ENCODE results near the gene DLX4.

The DLX4 gene, protein sequence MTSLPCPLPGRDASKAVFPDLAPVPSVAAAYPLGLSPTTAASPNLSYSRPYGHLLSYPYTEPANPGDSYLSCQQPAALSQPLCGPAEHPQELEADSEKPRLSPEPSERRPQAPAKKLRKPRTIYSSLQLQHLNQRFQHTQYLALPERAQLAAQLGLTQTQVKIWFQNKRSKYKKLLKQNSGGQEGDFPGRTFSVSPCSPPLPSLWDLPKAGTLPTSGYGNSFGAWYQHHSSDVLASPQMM

DNA sequence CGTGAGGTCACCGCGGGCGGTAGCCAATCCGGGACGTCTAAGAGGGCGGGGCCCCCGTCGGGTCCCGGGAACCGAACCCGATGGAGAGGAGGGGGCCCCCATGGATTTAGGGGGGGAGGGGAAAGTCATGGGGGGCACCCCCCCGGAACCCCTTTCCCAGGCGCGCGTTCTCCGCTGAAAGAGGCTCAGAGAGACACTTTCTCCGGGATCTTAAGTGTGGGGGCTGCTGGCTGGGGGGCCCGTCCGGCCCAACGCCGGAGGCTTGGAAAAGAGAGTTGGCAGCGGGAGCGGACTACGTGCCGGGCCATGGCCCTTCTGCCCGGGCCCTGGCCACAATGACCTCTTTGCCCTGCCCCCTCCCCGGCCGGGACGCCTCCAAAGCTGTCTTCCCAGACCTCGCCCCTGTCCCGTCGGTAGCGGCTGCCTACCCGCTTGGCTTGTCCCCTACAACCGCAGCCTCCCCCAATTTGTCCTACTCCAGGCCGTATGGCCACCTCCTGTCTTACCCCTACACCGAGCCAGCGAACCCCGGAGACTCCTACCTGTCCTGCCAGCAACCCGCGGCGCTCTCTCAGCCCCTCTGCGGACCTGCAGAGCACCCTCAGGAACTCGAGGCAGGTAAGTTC, at the start of gene DLX4:
TSS of gene DLX4 (plus strand) at position 57 of the 626 bp plus-strand sequence. CDS start at position 336, 279 bp downstream.
- DNase-seq: peak in 1 of 51 donors; percentile 7

DNA sequence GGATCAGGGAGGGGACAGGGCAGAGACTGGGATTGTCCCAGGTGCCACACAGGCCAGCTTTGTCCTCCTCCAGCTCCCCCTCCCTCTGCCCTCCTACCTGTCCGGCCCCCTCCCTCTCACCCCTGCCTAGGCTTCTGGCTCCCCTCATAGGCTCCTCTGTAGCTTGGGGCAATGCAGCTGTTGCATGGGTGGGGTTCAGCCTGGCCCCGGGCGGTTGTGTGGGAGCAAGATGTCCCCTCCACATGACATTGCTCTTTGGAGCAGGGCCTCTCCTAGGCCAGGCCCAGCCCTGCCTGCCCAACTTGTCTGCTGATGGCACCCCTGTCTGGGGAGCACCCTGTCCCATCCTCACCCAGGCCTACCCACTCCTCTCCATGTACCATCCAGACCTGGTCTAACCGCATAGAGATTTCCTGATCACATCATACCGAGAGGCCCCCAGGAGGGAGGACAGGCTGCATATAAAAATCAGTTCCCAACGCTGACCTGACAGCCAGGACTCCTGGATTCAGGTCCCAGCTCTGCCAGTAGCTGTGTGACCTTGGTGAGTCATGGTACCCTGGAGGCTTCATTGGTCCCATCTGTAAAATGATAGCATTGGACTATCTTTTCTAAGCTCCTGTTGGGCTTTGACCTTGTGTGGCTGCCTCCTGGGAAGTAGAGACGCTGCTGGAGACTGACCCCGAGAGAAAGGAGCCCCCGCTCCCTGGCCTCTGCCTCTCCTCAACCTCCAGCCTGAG, 48.8 kb upstream of the DLX4 start:
- no peak for DNase-seq

DNA sequence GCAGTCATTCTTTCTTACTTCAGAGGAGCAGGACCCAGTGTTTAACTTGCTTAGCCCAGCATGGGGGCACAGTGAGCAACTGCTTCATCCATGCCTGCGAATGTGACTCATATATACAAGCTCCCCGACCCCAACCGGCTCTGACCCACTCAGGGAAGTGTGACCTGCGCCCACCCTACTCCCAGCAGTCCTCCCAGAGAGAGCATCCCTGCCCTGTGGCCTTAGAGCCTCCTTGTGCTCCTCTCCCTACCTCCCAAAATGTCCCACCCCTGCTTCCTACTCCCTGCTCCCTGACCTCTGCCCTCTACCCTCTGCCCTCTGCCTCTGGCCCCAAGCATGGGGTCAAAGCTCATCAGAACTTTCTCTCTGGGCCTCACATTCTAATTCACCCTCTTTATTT, 46.9 kb upstream of the DLX4 start:
- no peak for DNase-seq

DNA sequence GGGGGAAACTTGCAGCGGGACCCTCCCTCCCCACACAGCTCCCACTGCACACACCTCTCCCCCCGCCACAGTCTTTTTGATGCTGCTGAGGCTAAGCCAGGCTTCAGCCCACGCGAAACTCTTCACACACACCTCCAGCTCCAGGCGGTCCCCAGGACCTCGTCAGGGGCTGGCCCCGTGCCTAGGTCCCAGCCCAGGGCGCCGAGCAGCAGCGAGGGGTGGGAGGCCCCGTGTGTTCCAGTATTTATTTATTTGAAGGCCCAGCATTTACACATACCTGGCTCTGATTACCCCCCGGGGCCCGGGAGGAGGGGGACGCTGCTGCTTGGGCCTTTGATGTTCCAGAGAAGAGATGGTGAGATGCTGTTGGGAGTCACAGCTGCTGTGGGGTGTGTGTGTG, 44.9 kb upstream of the DLX4 start:
- DNase-seq: no peak

DNA sequence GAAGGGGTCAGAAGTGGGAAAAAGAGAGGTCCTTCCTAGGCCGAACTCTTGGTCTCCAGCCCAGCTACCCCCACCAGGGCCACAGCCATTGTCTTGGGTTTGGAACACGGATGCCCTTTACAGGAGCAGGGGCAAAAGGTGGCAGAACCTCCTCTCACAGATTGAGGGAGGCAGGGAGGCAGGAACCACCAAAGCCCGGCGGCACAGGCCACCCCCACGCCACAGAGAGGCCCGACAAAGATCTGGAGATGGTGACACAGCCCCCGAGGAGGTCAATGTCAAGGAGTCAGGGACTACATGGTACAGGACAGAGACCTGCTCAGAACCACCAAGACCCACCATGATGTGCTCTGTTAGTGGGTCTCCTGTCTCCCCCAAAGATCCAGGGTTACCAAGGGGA, 44.4 kb upstream of the DLX4 start:
- DNase-seq: no peak

DNA sequence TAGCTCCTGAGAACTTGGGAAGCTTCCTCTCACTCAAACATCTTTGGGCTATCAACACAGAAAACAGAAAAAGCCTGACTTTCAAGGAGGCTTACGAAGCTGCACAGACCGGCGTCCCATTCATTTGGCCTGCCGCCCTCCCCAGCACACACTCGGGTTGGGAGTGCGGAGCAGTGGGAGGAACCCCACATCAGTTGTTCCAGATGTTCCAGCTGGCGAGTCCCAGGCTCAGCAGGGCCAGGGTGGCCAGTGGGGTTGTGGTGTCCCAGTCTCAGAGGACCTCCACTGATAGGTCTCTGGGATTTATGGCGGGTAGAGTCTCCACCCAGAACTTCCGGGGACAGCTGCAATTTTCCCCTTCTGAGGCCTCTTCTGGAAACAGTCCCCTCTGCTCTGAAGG, 43.1 kb upstream of the DLX4 start:
- DNase-seq: no peak

DNA sequence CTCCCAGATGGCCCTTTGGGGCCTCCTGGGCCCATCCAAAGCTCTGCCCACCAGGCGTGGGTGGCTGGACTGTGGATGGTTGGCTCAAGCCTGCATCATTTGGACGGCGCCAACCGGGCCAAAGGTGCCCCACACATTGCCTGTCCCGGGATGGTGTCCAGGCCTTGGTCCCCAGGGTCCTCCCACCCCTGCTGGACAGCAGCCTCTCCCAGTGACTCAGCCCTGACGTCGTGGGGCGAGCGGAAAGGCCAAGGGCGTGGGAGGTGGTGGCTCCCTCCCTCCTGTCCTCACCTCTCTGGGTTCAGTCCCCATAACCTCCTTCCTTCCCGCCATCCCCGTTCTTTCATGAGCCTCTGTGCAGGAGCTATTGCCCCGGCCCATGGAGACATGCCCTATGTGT, 42.1 kb upstream of the DLX4 start:
- DNase-seq: no peak

DNA sequence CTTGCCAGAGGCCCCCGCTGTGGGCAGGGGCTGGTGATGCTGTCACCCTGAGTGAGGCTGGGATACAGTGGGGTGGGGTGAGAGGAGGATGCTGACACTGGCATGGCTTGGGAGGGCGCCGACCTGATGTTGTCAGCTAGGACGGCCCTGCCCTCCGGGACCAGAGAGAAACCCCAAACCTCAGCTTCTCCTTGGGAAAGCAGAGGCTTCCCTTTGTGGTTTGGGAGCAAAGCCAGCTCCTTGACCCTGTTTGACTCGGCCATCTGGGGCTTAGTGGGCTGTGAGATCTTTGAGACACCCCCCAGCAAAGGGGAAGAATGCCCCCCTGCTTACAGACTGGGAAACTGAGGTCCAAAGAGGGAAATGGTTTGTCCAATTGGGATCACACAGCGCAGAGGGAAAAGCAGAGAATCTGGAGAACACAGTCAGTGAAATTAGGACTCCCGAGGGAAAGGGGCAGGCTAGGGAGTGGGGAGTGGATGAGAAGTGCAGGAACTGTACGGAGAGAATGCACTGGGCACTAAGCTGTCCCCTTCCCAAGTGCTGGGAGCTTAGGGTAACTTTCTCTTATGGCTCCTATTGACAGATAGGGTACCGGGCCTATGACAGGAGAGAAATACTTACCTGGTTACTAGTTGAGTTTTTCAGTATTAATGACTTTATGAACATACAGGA, 40.7 kb upstream of the DLX4 start:
- DNase-seq: no peak

DNA sequence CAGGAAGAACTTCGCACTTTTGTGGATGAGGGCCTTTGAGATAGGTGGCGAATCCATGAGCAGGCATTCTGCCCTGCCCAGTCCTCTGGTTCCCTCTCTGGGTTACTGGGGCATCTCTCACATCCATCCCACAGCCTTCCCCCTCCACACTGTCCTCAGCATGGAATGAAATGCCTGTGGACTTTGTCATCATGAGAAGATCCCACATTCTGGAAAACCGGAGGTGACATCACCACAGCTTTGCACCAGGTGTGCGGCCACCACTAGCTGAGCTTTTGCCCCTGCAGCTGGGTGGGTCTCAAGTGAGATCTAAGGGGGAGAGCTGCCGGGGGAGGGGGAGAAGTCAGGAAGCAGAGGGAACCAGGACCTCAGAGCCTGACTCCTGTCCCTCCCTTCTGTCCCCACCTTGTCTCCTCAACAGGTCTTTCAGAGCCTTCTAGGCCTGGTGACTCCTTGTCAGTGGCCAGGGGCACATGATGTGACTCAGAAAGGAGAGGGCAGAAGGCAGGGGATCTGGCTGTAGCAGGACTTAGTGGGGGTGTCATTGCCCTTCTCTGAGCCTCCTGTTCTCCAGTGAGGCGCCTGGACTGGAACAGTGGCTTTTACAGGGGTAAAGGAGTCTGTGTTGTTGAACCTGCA, 40.0 kb upstream of the DLX4 start:
- no peak for DNase-seq

DNA sequence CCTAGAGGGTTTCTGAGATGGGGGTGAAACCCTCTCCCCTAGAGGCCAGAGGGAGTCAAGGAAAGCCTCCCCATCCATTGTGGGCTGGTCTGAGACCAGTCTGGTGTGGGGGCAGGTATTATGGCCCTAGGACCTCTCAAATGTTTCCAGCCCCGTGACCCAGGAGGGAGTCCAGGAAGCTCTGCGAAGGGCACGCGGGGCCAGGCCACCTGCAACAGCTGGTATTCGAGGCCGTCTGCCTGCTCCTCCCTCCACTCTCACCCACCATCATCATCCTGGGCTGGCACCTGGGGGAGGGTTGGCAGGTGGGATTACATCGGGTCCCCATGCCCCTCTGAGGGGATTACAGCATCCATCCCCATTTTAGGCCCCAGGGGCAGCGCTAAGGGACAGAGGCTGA, 38.1 kb upstream of the DLX4 start:
- no peak for DNase-seq

DNA sequence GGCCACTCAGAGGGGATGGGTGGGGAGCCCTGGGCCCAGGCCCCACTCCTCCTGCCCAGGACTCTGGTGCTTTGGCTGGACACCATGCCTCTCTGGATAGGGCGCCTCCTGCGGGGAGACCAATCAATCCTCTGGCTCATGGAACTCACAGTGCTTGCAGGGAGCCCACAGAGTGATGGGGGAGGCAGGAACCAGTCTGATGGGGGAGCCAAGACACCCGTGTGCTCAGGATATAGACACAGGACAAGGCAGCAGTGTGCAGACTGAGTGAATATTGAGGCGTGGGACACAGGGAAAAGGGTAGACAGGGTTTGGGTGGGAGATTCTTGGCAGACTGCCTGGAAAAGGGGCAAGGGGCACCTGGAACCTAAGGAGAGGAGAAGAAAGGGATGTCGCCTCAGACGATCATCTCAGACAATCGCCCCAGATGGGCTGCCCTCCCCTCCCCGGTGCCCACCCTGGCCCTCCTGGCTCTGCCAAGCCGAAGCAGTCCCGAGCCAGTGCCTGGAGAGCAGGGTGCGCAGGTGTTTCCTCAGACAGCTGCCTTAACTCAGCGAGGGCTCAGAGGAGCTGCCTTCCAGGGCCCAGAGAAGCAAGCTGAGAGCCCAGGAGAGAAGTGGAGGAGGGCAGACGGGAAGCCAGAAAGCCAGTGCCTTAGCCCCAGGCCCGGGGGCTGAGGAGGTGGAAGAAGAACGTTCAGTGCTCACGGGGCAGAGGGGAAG, 37.4 kb upstream of the DLX4 start:
- DNase-seq: no peak

DNA sequence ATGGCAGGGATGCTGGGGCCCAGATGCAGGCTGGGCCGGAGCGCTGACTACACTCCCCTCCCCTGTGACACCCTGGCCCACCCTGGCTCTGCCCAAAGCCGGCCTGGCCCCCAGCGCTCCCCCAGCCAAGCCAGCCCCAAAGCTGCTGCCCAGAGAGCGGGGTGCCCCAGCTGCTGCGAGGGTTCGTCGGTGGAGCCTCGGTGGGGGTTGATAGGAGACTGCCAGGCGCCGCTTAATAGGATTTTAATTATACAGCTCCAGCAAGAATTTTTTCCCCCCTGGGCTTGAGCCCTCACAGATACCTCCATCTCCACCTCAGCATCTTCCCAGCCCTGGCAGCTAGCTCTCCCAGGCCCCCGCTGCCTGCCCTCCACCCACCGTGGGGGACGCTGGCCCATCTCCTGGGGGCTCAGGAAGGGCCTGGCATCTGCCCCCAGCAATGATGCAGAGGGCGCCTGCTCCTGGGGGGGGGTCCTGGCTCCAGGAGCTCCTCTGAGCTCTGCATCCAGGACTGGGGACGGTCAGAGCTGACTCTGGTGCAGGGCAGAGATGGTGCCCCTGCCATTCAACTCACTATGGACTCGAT, 36.8 kb upstream of the DLX4 start:
- no peak for DNase-seq

DNA sequence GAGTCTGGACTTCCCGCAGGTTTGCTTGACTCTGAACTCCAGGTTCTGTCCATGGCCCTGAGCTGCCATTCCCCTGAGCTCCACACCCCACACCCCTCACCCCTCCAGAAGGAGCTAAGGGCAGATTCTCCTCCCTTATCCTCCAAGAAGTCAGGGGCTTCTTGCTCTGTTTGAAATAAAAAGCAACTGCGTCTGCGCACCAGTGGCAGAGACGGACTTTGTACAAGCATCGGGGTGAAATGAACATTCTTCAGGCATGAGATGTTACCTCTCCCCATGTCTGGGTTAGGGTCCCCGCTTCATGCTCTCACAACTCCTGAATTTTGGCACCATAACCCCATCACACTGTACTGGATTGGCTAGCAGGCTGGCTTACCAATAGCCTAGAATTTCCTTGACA, 36.1 kb upstream of the DLX4 start:
- no peak for DNase-seq

DNA sequence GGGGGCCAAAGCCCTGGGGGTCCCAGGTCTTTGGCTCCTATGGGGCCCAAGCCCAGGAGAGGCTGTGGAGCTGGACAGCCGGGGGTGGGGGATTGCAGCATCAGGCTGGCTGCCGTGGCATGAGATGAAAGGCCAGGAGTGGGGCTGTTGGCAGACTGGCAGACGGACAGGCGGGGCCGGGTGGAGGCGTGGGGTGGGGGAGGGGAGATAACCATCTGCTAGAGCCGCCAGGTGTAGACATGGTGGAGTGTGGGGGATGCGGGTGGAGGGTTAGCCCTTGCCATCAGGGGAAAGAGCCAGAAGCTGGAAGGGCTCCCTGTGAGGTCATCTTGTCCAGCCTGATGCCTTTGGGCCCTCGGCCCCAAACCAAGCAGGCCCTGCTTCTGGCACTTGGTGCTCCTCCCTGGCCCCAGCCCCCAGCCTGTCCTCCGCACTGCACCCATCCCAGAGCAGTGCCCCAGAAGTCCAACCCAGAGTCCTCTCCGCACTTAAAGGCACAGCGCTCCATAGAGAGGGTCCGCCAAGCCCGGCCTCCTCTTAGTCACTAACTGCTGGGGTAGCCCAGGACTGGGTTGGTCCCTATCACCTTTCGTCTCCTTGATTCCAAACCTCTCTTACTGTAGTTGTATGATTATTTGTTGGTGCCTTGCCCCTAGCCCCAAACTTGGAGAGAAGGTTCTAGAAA, 33.3 kb upstream of the DLX4 start:
- no peak for DNase-seq

DNA sequence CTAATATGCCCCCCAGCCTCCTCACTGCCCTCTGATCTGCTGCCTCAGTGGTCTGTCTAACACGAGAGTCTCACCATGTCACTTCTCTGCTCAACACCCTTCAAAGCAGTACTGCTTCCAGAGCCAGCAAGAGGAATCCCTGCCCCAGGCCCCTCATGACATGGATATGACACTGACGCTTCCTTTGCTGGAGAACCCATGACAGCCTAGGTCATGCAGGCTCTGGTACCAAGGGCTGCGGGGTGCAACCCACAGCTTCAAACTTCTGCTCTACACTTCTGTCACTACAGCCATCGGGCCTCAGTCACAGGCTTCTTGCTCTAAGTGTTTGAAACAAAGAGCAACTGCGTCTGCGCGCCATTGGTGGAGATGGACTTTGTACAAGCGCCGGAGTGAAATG, 32.6 kb upstream of the DLX4 start:
- no peak for DNase-seq

DNA sequence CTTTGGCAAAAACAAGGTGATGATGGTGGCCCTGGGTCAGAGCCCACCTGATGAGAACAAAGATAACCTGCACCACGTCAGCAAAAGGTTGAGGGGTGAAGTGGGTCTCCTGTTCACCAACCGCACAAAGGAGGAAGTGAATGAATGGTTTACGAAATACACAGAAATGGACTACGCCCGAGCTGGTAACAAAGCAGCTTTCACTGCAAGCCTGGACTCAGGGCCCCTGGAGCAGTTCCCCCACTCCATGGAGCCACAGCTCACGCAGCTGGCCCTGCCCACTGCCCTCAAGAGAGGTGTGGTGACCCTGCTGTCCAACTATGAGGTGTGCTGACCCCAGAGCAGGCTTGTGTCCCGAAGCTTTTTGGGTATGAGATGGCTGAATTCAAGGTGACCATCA, 29.7 kb upstream of the DLX4 start:
- no peak for DNase-seq

DNA sequence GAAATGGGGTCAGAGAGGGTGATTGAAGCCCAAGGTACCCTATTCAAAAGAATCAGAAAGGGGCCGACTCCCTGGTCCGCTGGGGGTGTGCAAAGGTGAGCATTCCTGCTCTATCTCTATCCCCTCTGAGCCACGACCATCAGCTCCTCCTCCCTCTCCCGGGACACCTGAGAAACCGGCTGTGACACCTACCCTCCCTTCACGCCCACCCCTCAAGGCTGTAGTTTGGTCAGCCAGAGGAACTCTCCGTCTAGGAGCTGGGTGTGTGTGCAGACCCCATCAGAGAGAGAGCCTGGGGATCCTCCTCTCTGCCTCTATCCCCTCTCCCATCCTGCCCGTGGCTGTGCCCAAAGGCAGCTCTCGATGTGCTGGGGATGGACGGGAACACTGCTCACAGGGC, 27.6 kb upstream of the DLX4 start:
- DNase-seq: no peak

DNA sequence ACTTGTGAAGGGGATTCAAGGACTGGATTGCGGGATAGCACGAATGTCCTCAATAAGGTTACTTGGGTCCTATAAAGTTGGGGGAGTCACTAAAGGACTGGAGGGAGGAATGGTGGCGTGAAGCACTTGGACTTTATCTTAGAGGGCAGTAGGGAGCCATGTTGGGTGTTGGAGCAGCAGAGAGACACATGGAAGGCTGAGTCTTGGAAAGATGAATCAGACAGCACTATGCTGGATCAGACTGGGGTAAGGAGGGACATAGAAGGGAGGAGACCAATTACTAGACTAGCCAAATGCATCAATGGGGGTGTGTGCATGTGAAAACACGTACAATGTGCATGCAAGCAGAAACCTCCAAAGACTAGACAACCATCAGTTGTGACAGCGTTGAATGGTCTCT, 26.0 kb upstream of the DLX4 start:
- no peak for DNase-seq

DNA sequence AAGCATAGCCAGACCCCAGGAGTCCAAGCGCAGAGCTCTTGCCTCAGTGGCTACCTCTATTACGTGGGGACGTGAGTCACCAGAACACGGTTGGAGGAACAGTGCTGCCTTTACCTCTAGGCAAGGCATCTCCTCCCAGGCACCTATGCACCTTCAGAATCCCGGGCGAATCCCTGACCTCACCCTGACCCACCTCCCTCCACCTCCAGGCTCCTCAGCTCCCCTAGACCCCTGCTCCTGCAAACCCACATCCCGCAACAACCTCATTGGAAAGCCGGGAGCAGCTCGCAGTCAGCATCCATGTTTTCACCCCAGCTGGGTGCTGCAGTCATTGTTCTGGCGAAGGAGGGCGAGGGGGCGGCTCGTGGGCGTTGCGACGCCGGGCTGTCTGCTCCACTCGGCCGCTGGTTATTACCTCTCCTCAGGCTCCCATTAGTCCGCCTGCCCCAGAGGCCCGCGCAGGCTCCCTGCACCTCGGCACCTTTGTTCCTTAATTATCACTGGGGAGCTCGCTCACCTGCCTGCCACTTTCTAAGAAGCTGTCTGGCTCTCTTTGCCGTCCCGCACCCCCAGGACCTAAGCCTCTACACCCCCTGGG, 24.6 kb upstream of the DLX4 start:
- no peak for DNase-seq

DNA sequence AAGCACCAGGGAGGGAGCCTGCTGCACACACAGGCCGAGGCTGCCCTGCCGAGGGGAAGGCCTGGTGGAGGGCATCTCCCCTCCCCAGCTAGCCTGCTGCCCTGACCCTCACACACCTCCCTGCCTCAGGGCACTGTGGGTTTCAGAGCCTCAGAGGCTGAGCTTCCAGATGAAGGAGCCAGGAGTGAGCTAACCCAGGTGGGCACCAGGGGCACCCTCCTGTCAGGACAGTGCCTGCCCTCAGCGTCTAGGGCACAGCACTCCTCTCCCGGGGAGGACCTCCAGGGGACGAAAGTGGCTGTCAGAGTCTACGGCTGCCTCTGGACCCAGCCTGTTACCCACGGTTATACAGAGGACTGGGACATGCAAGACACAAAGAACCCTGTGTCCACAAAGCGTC, 22.8 kb upstream of the DLX4 start:
- DNase-seq: no peak
